RWPE1 (cell line): Measurements from ENCODE around the gene NGEF.

Experiments used
- CTCF ChIA-PET: fragments of 350-600 bp; sonication (Branson Sonifier 250); formaldehyde crosslinking; extraction: SDS; loops from one replicate; lab custom pipeline; 2021; lab: Yijun Ruan, JAX
- POLR2A ChIA-PET: fragments of 400-600 bp; formaldehyde crosslinking; extraction: SDS; loops from one replicate; lab custom pipeline; 2020; ENCODE audit warnings: antibody characterized with exemption; ENCODE audit not compliant: low non-redundant PET; lab: Yijun Ruan, JAX
- DNase-seq: peaks from one replicate; pipeline ENCODE4 v3.0.0; 2012; ENCODE audit warnings: low spot score
- H3K27ac ChIP-seq: fragments of 450-650 bp; 2 replicates; pipeline ENCODE4 v1.5.1; 2017
- CTCF ChIP-seq: fragments of 450-650 bp; conservative IDR thresholded peaks from 2 replicates; pipeline ENCODE4 v1.5.1; 2017; ENCODE audit warnings: low read depth, mild to moderate bottlenecking

Gene NGEF

GRCh38 chr2:232970051-232970450 lies 43.0 kb downstream of the NGEF start:
- ChIA-PET CTCF (no interaction called here), POLR2A (no interaction called here)
- TF ChIP-seq CTCF: no peak

GRCh38 chr2:232967474-232967873 lies 45.6 kb downstream of the NGEF start:
- CTCF ChIA-PET: no interaction called here
- POLR2A ChIA-PET: no interaction called here
- no peak for TF ChIP-seq CTCF
- H3K27ac ChIP-seq: no peak overlapping the region
- DNase-seq: no peak

More at GRCh38 chr2:232970051-232970450, 43.0 kb downstream of the NGEF start:
- no peak for DNase-seq
- no peak overlapping the region for H3K27ac ChIP-seq

GRCh38 chr2:232966122-232966521 lies 46.9 kb downstream of the NGEF start:
- TF ChIP-seq CTCF: no peak
- CTCF ChIA-PET: no interaction called here
- POLR2A ChIA-PET: no interaction called here
- no peak for DNase-seq
- H3K27ac ChIP-seq: no peak overlapping the region

GRCh38 chr2:232963913-232964312 lies 49.1 kb downstream of the NGEF start:
- CTCF ChIA-PET: no interaction called here
- POLR2A ChIA-PET: no interaction called here
- H3K27ac ChIP-seq: no peak overlapping the region
- no peak for TF ChIP-seq CTCF
- no peak for DNase-seq

GRCh38 chr2:232960862-232961261 lies 52.2 kb downstream of the NGEF start:
- POLR2A ChIA-PET: no interaction called here
- TF ChIP-seq CTCF: no peak
- CTCF ChIA-PET: no interaction called here
- no peak for DNase-seq
- H3K27ac ChIP-seq: no peak overlapping the region

- ChIA-PET CTCF (no interaction called here), POLR2A (no interaction called here)
- DNase-seq: no peak
- no peak for TF ChIP-seq CTCF
- H3K27ac ChIP-seq: no peak overlapping the region
Measured at GRCh38 chr2:232959139-232959538, 53.9 kb downstream of the NGEF start.
